HG03097 (cell line): ENCODE data around the gene NFIC.
A peak's percentile ranks its signal among the peaks of the same experiment; 100 is the strongest.

ENCODE experiments used
- ATAC-seq: cut with Tn5 transposase; IDR thresholded peaks from one replicate; pipeline ENCODE4 v1.9.1; 2021; ENCODE audit not compliant: unreplicated experiment, low FRiP score

NFIC gene

DNA sequence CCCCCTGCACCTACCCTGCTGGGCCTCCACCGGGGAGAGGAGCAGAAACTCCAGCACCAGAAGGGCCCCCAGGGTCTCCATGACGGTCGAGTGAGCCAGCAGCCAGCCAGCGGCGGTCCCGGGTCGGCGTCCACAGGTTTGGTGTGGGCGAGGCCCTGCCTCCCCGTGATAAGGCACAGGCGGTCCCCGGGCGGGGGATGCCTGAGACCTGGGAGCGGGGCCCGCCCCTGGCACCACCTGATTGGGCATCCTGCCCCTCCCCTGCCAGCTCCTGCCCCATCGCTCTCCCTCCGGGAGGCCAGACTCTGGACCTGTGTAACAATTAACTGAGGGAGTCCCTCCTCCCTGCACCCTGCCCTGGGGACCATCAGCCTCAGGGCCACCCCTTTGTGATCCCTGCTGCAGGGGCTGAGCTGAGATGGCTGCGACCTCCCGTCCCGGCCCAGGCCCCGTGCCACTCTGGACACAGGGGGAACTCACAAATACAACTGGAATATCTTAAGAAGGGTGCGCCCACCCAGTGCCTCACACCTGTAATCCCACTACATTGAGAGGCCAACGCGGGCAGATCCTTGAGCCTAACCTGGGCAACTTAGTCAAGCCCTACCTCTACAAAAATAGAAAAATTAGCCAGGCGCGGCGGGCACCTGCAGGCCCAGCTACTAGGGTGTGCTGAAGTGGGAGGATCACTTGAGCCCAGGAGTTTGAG, 114.2 kb downstream of the NFIC start, which contains the start of gene SMIM24:
Gene SMIM24, minus strand, starts transcription at position 143 of the 709 bp plus-strand sequence. Its CDS starts 62 bp downstream, at position 81.
- no peak for ATAC-seq

DNA sequence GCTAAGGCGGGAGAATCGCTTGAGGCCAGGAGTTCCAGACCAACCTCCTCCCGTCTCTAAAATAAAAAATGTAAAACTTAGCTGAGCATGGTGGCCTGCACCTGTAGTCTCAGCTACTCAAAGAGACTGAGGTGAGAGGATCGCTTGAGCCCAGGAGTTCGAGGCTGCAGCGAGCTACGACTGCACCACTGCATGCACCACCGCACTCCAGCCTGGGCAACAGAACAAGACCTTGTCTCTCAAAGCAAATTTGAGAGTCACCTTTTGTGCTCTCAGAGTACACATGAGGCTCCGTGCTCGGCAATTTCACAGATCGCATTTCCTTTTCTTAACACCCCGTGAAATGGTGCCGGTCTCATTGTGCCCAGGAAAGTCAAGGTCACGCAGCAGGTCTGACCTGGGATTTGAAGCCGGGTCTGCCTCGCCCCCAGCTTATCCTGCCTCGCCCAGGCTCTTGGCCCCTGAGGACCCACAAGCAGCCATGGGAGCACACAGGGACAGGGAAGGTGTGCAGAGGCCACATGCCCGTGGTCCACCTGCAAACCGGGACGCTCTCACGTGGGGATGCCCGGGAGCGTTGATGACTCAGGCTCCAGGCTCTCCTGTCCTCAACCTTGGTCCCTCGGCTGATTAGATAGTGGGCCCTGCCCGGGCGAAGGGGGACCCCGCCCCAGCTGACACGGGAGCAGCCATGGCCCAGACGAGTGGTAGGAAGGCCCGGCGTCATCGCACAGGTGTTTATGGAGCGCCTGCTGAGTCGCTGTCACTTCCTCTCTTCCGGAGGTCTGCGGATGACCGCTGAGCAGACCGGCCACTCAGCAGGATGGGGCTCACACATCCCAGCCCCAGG, 115.1 kb downstream of the NFIC start:
- no peak for ATAC-seq

DNA sequence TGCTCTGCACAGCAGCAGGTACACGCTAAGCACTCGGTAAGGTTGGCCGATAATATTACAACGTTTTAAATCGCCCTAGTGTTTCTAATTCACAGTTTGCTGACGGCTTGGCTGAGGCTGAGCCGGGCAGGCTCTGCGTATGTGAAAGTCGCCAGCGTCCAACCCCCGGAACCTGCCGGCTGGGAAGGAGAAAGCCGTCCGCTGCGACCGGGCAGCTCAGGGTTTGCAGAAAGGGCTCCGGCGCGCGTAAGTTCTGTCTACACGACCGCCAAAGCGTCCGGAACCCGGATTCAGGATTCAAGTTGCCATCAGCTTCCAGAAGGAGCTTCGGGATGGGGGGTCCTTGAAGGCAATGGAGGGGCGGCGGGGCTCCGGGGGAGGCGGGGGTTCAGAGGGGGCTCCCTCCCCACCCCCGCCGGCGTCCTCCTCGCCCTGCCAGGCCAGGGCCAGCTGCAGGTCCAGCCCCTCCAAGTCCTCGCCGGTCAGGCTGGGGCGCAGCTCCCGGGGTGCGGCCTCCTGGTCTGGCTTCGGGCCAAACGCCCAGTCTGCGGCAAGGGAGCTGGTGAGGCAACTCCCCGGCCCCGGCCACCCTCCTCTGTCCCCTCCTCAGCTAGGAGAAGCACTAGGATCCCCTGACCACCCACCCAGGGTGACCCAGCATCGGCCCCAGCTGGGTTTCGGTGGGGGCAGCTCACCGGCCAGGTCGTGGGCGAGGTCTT, 116.3 kb downstream of the NFIC start:
- ATAC-seq: no peak

DNA sequence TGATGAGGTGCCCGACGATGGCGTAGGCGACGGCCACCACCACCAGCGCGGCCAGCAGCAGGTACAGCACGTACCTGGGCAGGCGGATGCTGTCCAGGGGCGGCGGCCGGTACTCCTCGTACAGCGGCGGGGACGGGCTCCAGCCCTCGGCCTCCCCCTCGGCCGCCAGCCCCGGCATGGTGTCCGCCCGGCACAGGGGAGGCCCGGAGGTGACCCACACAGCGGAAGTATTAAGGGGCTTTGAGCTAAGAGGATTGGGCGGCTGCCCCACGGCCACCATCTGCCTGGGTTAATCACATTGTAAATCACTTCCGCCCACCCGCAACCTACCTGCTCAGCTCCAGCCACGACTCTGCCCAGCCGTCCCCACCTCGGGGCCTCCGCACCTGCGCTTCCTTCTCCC, 116.8 kb downstream of the NFIC start, which contains the start of gene SMIM44:
Gene SMIM44, minus strand, starts transcription at position 216 of the 403 bp plus-strand sequence. Its CDS starts 38 bp downstream, at position 178.
- ATAC-seq: no peak

DNA sequence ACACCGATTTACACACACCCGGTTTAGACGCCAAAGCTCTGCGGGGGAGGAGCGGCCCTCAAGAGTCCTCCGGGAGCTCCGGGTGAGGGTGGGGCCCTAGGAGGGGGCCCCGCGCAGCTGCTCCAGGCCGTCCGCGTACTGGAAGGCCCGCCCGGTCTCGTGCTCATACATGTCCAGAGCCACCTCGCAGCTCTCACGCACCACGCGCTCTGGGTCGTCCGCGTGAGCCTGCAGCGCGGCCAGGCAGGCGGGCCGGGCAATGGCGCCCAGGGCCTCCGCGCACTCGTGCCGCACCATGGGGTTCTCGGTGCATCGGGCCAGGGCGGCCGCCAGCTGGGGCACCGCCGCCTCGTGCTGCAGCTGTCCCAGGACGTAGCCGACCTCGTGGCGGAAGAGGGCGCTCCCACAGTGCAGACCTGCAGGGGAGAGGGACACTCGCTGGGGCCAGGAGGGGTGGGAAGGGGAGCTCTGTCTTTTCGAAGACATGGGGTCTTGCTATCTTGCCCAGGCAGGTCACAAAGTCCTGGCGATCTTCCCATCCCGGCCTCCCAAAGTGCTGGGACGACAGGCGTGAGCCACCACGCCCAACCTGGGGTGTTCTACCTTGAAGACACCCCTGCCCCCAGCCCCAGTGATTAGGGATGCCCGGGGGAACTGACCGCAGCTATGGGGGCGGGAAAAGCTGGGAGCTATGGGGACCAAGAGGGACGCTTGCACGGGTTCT, 125.2 kb downstream of the NFIC start:
- ATAC-seq: no peak

DNA sequence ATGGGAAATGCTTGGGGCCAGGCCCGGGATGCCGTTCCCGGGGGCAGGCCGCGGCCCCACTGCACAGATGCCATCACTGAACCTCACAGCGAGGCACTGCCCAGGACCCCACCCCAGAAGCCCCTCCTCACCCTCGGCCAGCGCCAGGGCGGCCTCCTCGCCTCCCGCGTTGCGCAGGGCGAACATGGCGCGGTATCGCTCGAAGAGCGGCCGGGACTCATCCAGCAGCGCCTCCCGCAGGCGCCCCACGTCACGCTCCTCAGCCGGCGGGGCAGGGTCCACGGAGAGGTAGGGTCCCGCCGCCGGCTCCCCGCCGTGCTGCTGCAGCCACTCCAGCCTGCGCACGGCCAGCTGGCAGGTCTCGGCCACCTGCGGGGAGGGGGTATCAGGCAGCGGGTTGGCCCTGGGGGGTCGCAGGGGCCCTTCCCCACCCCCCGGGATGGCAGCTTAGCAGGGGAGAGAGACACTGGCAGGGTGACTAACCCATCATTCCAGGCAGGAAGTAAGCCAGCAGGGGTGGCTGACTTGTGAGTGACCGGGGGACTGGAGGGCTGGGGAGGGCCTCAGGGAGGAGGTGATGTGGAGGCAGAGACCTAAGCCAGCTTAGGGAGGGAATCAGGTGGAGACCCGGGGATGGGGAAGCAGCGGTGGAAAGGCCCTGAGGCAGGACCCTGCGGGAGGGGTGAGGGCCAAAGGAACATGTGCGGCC, 125.9 kb downstream of the NFIC start:
- ATAC-seq: no peak

DNA sequence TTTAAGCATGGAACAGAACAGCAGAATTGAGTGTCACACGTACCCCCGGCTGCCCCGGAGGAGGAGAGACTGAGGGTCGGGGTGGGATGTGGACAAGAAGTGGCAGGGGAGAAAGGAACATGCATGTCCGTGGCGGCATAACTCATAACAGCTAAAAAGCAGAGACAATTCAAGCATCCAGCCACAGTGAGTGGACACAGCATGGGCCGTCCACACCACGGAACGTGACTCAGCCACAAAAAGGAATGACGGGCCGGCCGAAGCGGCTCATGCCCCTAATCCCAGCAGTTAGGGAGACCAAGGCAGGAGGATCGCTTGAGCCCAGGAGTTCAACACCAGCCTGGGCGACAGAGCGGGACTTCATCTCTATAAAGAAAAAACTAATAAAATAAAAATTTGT, 126.5 kb downstream of the NFIC start:
- ATAC-seq: no peak

DNA sequence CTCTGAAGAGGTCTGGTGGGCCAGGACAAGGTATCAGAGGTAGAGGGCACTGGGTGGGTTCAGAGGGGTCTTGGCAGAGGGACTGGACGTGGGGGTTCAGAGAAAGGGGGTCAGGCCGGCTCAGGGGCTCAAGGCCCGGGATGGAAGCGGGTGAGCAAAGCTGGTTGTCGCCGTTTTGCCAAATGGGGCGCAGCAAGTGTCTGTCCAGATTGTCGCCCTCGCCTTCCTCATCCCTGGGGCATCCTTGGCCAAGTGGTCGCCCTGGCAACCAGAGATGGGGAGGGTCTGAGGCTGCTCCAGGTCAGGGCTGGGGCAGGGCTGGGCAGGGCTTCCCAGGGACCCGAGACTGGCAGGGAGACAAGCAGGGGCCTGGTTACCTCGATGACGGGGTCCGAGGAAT, 127.3 kb downstream of the NFIC start:
- no peak for ATAC-seq

DNA sequence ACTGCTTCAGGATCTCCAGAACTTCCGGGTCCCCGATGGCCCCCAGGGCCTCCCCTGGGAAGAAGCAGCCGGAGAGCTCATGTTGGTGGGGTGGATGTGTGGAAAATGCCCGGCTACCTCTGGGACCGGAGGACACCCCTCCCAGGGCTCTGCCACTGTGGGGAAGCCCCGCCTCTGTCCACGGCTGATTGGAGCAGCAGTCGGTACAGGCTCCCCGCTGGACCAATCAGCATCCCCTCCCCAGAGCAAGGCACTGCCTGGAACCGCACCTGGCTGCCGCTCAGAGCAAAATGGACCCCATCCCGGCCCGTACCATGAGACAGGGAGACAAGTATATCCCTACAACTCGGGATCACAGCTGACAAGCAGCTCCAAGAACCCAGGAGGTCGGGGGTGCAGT, 127.7 kb downstream of the NFIC start:
- no peak for ATAC-seq

DNA sequence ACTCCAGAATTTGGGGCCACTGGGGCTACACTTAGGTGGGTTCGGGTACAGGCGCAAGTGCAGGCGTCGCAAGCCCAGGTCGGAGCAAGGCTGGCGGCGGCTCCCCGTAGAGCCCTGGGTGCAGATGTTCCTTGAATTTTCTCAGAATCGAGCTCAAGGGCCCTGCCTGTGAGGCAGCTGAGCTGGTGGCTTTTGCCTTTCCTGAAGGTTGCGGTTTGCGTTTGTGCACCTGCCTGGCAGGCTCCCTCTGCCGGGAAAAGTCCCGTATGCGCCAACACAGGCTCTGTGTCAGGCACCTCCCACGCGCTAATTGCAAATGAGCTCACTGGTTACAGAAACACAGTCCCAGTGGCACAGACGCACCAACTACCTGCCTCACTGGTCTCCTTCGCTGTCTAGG, 128.2 kb downstream of the NFIC start:
- ATAC-seq: no peak

DNA sequence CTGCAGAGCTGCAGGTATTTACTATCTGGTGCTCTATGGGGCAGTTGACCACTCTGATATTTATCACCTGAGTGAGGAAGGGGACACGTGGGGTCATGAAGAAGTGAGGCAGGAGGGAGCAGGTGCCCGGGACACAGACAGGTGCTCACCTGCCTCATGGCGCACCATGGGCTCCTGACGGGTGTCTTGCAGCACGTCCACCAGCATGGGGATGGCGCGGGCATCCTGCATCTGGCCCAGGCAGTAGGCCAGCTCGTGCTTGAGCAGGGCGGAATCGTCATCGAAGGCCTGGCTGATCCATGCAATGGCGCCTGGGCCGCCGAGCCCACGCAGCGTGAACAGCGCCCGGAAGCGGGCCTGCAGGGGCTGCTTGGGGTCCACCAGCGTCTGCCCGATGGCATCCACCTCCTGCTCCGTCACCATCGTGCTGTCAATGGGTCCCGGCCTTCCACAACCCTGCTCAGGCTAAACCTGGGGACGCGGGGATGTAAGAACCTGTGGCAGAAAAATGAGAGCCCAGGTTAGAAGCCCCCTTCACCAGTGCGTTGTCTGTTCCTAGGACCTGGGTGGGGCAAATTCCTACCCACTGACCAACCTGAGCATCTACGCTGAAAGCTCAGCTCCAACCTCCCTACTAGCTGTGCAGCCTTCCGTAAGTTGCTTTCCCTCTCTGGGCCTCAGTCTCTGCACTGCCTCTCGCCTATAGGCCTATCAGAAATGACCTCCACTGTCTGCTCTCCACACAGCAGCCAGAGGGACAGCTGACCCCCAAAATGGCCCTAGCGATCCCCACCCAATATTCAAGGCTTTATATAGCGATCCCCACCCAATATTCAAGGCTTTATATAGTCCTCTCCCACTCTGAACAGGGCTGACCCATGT, 130.2 kb downstream of the NFIC start:
- ATAC-seq: no peak

DNA sequence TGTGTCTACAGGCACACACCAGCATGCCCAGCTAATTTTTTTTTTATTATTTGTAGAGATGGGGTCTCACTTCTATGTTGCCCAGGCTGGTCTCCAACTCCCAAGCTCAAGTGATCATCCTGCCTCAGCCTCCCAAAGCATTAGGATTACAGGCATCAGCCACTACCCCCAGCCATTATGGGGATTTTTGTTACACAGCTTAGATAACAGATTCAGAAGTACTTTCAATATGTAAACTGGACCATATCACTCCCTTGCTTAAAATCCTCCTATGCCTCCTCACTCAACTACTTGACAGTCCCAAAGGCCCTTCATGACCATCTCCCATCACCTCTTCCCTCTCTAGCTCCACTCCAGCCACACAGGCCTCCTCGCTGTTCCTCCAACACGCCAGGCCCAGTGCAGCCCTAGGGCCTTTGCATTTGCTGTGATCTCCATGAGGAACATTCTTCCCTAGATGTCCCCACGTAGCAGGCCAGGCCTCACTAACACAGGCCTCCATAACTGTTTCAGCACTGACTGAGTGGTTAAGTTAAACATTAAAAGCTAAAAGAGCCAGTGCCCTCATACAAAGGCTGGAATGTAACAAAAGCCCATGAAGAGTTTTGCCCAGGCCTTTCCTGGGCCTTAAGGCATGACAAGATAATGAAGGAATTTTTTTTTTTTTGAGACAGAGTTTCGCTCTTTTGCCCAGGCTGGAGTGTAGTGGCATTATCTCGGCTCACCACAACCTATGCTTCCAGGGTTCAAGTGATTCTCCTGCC, 131.6 kb downstream of the NFIC start:
- no peak for ATAC-seq

DNA sequence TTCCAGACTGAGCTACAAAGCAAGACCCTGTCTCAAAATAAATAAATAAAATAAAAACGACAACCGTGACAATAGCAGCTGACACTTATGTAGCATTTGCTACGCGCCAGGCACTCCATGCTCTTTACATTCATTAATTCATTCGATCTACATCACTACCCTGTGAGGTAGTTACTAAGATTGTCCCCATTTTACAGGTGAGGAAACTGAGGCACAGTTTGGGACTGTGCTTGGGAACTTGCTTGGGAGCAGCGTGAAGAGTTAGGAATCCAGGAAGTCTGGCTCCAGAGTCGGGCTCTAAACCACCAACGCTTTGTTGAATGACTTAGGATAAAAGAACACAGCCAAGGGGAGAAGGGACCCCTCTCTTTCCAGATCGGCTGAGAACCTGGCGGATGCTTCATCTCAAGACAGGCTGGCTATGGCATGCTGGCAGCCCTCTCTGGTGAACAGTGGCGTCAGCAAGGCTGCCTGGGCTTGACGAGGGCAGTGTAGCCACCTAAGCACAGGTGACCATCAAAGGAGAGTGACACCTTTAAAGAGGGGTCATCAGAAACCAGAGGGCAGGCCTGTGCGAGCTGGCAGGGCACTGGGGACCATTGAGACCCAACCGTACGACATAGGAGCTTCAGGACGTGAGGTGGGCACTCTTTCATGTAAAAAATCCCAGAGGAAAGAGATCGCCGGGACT, 133.5 kb downstream of the NFIC start:
- ATAC-seq: no peak

DNA sequence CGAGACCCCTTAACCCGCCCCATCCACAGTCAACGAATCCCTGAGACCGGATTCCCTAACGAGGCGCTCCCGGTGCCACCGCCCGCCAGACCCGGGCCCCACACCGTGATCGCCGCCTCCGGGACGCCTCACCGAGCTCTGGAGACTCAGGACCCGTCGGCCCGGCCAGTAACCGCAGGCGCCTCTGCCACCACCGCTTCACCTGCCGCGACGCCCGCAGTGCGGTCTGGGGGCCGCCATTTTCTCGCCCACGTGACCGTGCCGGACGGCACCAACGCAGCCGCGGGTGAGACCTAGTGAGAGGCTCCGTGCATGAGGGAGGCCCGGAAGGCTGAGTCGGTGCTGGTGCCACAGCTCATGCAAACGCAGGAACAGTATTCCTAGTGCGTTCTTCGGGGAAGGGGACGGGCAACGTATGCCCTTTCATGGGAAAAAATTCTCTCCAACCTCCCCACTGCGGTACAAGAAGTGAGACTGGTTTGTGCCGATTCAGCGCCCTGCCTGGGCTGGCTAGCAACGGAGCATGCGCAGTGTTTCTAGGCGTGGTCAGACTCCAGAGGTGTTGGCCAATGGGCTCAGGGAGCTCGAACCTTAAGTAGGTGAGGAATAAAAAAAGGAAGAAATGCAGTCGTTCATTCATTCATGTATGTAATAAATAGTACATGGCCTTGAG, 134.2 kb downstream of the NFIC start, which contains the start of gene DOHH:
Gene DOHH, minus strand, starts transcription at position 246 of the 673 bp plus-strand sequence. CDS start 3,860 bp downstream, outside the sequence.
- peak; percentile 75 for ATAC-seq

DNA sequence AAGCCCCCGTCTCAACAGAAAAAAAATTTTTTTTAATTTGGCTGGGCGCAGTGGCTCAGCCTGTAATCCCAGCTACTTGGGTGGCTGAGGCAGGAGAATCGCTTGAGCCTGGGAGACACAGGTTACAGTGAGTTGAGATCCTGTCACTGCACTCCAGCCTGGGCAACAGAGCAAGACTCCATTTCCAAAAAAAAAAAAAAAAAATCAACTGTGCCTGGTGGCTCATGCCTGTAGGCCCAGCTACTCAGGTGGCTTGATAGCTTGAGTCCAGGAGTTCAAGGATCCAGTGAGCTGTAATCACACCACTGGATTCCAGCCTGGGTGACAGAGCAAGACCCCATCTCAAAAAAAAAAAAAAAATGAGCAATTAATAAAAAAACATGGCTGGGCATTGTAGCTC, 135.4 kb downstream of the NFIC start:
- ATAC-seq: no peak

DNA sequence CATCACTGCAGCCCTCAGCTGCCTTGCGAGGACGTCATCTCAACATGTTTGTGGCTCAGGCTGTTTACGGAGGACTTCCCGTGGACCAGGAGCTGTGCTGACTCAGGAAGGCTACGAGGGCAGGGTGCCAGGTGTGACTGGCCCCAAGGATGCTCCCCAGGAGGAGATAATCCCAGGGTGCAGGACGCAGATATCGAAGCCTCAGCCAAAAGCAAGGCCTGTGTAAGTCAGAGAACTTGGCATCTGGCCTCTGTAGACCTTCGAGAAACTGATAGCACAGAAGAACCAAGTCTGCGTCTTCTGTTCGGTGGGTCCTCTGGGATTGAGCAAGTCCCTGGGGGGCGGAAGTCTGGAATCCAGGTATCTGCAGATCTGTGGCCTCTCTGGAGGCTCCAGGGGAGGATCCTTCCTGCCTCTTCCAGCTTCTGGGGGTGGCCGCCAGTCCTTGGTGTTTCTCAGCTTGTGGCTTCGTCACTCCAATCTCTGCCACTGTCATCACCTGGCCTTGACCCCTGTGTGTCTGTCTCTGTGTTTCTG, 136.7 kb downstream of the NFIC start:
- ATAC-seq: no peak

DNA sequence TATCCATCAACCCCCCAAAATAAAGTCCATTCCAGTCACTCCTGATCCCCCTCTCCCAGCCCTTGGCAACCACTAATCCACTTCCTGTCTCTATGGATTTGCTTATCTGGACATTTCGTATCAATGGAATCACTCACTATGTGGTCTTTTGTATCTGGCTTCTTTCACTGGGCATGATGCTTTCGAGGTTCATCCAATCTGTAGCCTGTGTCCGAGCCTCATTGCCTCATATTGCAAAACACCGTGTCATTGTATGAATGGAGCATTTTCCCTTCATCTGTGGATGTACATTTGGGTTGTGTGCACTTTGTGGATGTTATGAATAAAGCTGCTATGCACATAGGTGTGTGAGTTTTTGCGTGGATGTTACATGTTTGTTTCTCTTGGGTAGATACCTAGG, 138.4 kb downstream of the NFIC start:
- no peak for ATAC-seq
